Aorta (tissue), 5 donors: ENCODE measurements around the gene LRRC1. TPM values are rescaled to one million over a fixed set of nuclear protein-coding genes. Genes with fewer than 3 reads are reported as not detected.

Experiments
- ATAC-seq: fragments of 200-7000 bp; cut with Tn5 transposase; one replicate; pipeline ENCODE4 v1.9.1; 2022; ENCODE audit warnings: moderate library complexity; ENCODE audit not compliant: low FRiP score
- DNase-seq, 2 donors: peaks; one replicate each; pipeline ENCODE4 v3.0.0-alpha.2; 2020
- H3K27ac ChIP-seq, 2 donors: one replicate each; pipeline ENCODE4 v1.5.1; 2013; ENCODE audit warnings: low read length in 2 of 2, mild to moderate bottlenecking in 2 of 2, moderate library complexity in 2 of 2, control low read depth in 1 of 2, inconsistent platforms in 1 of 2, low read depth in 1 of 2
- H3K27me3 ChIP-seq, 2 donors: one replicate each; pipeline ENCODE4 v1.6.1; 2013; ENCODE audit warnings: control low read depth in 1 of 2, low read length in 1 of 2, mild to moderate bottlenecking in 1 of 2, moderate library complexity in 1 of 2; ENCODE audit not compliant: insufficient read depth in 2 of 2, control insufficient read depth in 1 of 2
- H3K36me3 ChIP-seq, 2 donors: one replicate each; pipeline ENCODE4 v1.6.1; 2013; ENCODE audit warnings: control low read depth in 1 of 2, low read length in 1 of 2, mild to moderate bottlenecking in 1 of 2; ENCODE audit not compliant: insufficient read depth in 2 of 2, control insufficient read depth in 1 of 2
- H3K4me1 ChIP-seq, 2 donors: one replicate each; pipeline ENCODE4 v1.6.1; 2013; ENCODE audit warnings: low read length in 2 of 2, control low read depth in 1 of 2, mild to moderate bottlenecking in 1 of 2, moderate library complexity in 1 of 2; ENCODE audit not compliant: insufficient read depth in 2 of 2, control insufficient read depth in 1 of 2
- H3K4me3 ChIP-seq, 2 donors: one replicate each; pipeline ENCODE4 v1.5.1; 2013; ENCODE audit warnings: low read length in 2 of 2, control low read depth in 1 of 2, mild to moderate bottlenecking in 1 of 2
- H3K9me3 ChIP-seq: one replicate; pipeline ENCODE4 v1.6.1; 2013; ENCODE audit warnings: mild to moderate bottlenecking, low read length; ENCODE audit not compliant: control insufficient read depth
- WGBS, 2 donors: extraction: QIAGEN DNeasy Blood & Tissue Kit; methylation state at CpG; one replicate each; pipeline ENCODE4 v1.1.7; 2013; 5-methylcytosine and 5-hydroxymethylcytosine counted together
- intact Hi-C, 2 donors: fragments of 100-400 bp; cut with DNase I; formaldehyde crosslinking; loops; one replicate each; pipeline versions ENCODE4 v1.14.2 to v1.15.0; 2022
- polyA plus RNA-seq, 2 donors: library from polyadenylated mRNA; stranded (reverse); fragments of 200-250 nt; gene quantifications; one replicate each; pipeline ENCODE4 v1.2.3, GENCODE V29; 2013
- total RNA-seq, 2 donors: library from RNA; stranded (reverse); fragmentation: NEBNext Ultra II Directional; extraction: Animal tissue kit (Norgen Biotek cat#: 25700); gene quantifications; one replicate each; pipeline ENCODE4 v1.2.1, GENCODE V29; 2021
- donor health status: healthy with polysubstance abuse.
- donor health status: Bipolar disorder and iron deficiency.
- donor health status: DM: no; HTN: no; CAD: no.
- donor health status: DM: no; HTN: no; CAD: no.
- donor health status: DM: yes; HTN: yes; CAD: no.

LRRC1 gene
- total and polyA plus RNA-seq, 4 donors: 5.5 to 25.4 (median 15.8) TPM

- DNase-seq: no peak
- Histone ChIP-seq H3K27ac (no peak overlapping the region), H3K4me1 (no peaks in the 10 kb centered on the region), H3K27me3 (no peaks in the 10 kb centered on the region), H3K36me3 (no peaks in the 10 kb centered on the region), H3K9me3 (no peaks in the 10 kb centered on the region), H3K4me3 (no peak overlapping the region)
- ATAC-seq: no peak
- intact Hi-C loops: loop anchor here (1.0 to 5.0 kb wide), 3 partner anchors 163 to 230 kb away; no protein-coding TSS in a partner anchor
Observed at GRCh38 chr6:53956804-53957203, 162.0 kb downstream of the LRRC1 start.

GRCh38 chr6:53959717-53960116 lies 164.9 kb downstream of the LRRC1 start:
- WGBS, 2 donors: 64 to 89% methylated on average over 2 of the region's 2 CpGs

GRCh38 chr6:53960311-53960710 lies 165.5 kb downstream of the LRRC1 start:
- Histone ChIP-seq H3K27me3 (no peaks in the 10 kb centered on the region), H3K36me3 (no peaks in the 10 kb centered on the region), H3K4me1 (no peaks in the 10 kb centered on the region), H3K4me3 (no peak overlapping the region), H3K9me3 (no peaks in the 10 kb centered on the region), H3K27ac (no peak overlapping the region)
- DNase-seq (no peak), ATAC-seq (no peak)
- intact Hi-C loops: no loop called here
- 90% methylated on average over 4 of the region's 4 CpGs for WGBS, 2 donors

More at GRCh38 chr6:53959717-53960116, 164.9 kb downstream of the LRRC1 start:
- Histone ChIP-seq H3K27me3 (no peaks in the 10 kb centered on the region), H3K4me3 (no peak overlapping the region), H3K9me3 (no peaks in the 10 kb centered on the region), H3K36me3 (no peaks in the 10 kb centered on the region), H3K27ac (no peak overlapping the region), H3K4me1 (no peaks in the 10 kb centered on the region)
- DNase-seq (no peak), ATAC-seq (no peak)
- intact Hi-C loops: loop anchor here in 1 of 2 donors (5.0 kb wide), 1 partner anchor 232 kb away; no protein-coding TSS in a partner anchor

- no peaks in the 10 kb centered on the region for H3K36me3 ChIP-seq
- no peaks in the 10 kb centered on the region for H3K4me1 ChIP-seq
- intact Hi-C loops: no loop called here
- H3K9me3 ChIP-seq: no peaks in the 10 kb centered on the region
- WGBS, 2 donors: 61 to 67% methylated on average over 7 of the region's 7 CpGs
- ATAC-seq (no peak), DNase-seq (no peak)
- H3K4me3 ChIP-seq: no peak overlapping the region
- no peak overlapping the region for H3K27ac ChIP-seq
- H3K27me3 ChIP-seq: peaks cover 0 to 1% of the 10 kb centered on the region in 2 donors
Observed at GRCh38 chr6:53961679-53962370, 167.0 kb downstream of the LRRC1 start.

GRCh38 chr6:53962646-53963045 lies 167.8 kb downstream of the LRRC1 start:
- H3K27ac ChIP-seq: no peak overlapping the region
- no peak for DNase-seq
- no peak for ATAC-seq
- peaks cover 0 to 1% of the 10 kb centered on the region in 2 donors for H3K27me3 ChIP-seq
- no peaks in the 10 kb centered on the region for H3K9me3 ChIP-seq
- H3K4me1 ChIP-seq: no peaks in the 10 kb centered on the region
- intact Hi-C loops: no loop called here
- no peak overlapping the region for H3K4me3 ChIP-seq
- no peaks in the 10 kb centered on the region for H3K36me3 ChIP-seq
- 63 to 74% methylated on average over 2 of the region's 2 CpGs for WGBS, 2 donors

- ATAC-seq: no peak
- H3K4me3 ChIP-seq: no peak overlapping the region
Observed at GRCh38 chr6:53967415-53967814, 172.6 kb downstream of the LRRC1 start.

More at GRCh38 chr6:53967415-53967814, 172.6 kb downstream of the LRRC1 start:
- intact Hi-C loops: no loop called here
- Histone ChIP-seq H3K9me3 (no peaks in the 10 kb centered on the region), H3K27ac (no peak overlapping the region), H3K4me1 (no peaks in the 10 kb centered on the region), H3K36me3 (no peaks in the 10 kb centered on the region), H3K27me3 (peaks cover 0 to 1% of the 10 kb centered on the region in 2 donors)
- no peak for DNase-seq
- WGBS, 2 donors: 71 to 79% methylated on average over 2 of the region's 2 CpGs

Other genes starting within 250 kb of the LRRC1 start
- gene GCLC, start 249.9 kb upstream of the LRRC1 start, total RNA-seq: 10 to 100 TPM; 19.0 to 22.0 TPM
- 10 to 100 TPM in 1 of 2 donors, 1 to 10 TPM in 1; 9.6 to 12.6 TPM for gene GCLC, start 249.9 kb upstream of the LRRC1 start, polyA plus RNA-seq
- under 1 TPM; 0.29 to 0.36 TPM for gene KLHL31, start 129.2 kb upstream of the LRRC1 start, total RNA-seq
- gene KLHL31, start 129.2 kb upstream of the LRRC1 start, polyA plus RNA-seq: under 1 TPM in 1 of 2 donors, not detected in 1; 0.03 TPM